ENCODE results near the gene FBXW4.
A peak's percentile ranks its signal among the peaks of the same experiment; 100 is the strongest.

Gene FBXW4

GRCh38 chr10:101694674-101695403 lies at the start of gene FBXW4:
Gene FBXW4 (minus strand): TSS chr10:101695170. CDS start chr10:101695105, 65 bp downstream.
- DNase-seq (ENCODE audit: low read depth): peak; percentile 30

- DNase-seq (ENCODE audit: low read depth): no peak
These were observed 49.3 kb upstream of the FBXW4 start for GRCh38 chr10:101744267-101744666.

- no peak for DNase-seq (ENCODE audit: low read depth)
These were observed 47.0 kb upstream of the FBXW4 start for GRCh38 chr10:101741938-101742337.

GRCh38 chr10:101736666-101737065 lies 41.7 kb upstream of the FBXW4 start:
- DNase-seq (ENCODE audit: low read depth): no peak

GRCh38 chr10:101732096-101732495 lies 37.1 kb upstream of the FBXW4 start:
- DNase-seq (ENCODE audit: low read depth): no peak

GRCh38 chr10:101726115-101726387 lies 31.1 kb upstream of the FBXW4 start:
- no peak for DNase-seq (ENCODE audit: low read depth)

GRCh38 chr10:101725296-101726114 lies 30.5 kb upstream of the FBXW4 start:
- no peak for DNase-seq (ENCODE audit: low read depth)

GRCh38 chr10:101724446-101724845 lies 29.5 kb upstream of the FBXW4 start:
- DNase-seq (ENCODE audit: low read depth): no peak

GRCh38 chr10:101723176-101723575 lies 28.2 kb upstream of the FBXW4 start:
- DNase-seq (ENCODE audit: low read depth): no peak

- no peak for DNase-seq (ENCODE audit: low read depth)
These were observed 26.8 kb upstream of the FBXW4 start for GRCh38 chr10:101721806-101722205.

- DNase-seq (ENCODE audit: low read depth): no peak
These were observed 25.7 kb upstream of the FBXW4 start for GRCh38 chr10:101720606-101721230.

GRCh38 chr10:101718690-101719275 lies 23.8 kb upstream of the FBXW4 start:
- DNase-seq (ENCODE audit: low read depth): no peak

- no peak for DNase-seq (ENCODE audit: low read depth)
These were observed 22.1 kb upstream of the FBXW4 start for GRCh38 chr10:101716891-101717659.

- no peak for DNase-seq (ENCODE audit: low read depth)
These were observed 18.0 kb upstream of the FBXW4 start for GRCh38 chr10:101712997-101713396.

GRCh38 chr10:101710793-101711192 lies 15.8 kb upstream of the FBXW4 start:
- no peak for DNase-seq (ENCODE audit: low read depth)

- DNase-seq (ENCODE audit: low read depth): no peak
These were observed 15.2 kb upstream of the FBXW4 start for GRCh38 chr10:101710059-101710695.

GRCh38 chr10:101709359-101710058 lies 14.5 kb upstream of the FBXW4 start:
- no peak for DNase-seq (ENCODE audit: low read depth)

- no peak for DNase-seq (ENCODE audit: low read depth)
These were observed 13.9 kb upstream of the FBXW4 start for GRCh38 chr10:101708870-101709269.

- no peak for DNase-seq (ENCODE audit: low read depth)
These were observed 13.1 kb upstream of the FBXW4 start for GRCh38 chr10:101708073-101708472.

- no peak for DNase-seq (ENCODE audit: low read depth)
These were observed 9.4 kb upstream of the FBXW4 start for GRCh38 chr10:101704331-101704730.

GRCh38 chr10:101696632-101697031 lies 1.7 kb upstream of the FBXW4 start:
- DNase-seq (ENCODE audit: low read depth): no peak

All from fibroblast of gingiva (primary cell).